ENCODE measurements around the gene TGDS. TPM values are rescaled to one million over a fixed set of nuclear protein-coding genes. Genes with fewer than 3 reads are reported as not detected.

The TGDS gene
- total RNA-seq, 2 experiments from 2014 or later, result 18.3 to 19.7 TPM

Other genes with a start within 250 kb of the TGDS start
- gene DCT, start 116.5 kb downstream of the TGDS start, total RNA-seq, result under 1 TPM in 1 of 2 experiments, not detected in 1; 0.10 TPM
- 1 to 10 TPM; 7.8 to 8.0 TPM for gene GPR180, start 5.7 kb upstream of the TGDS start, total RNA-seq
- gene SOX21, start 116.4 kb upstream of the TGDS start, total RNA-seq, result not detected